ENCODE results near the gene SOCS1. TPM values are rescaled to one million over a fixed set of nuclear protein-coding genes. Genes with fewer than 3 reads are reported as not detected.

Gene SOCS1
- total and polyA plus RNA-seq, 12 donors: 0.60 to 12.2 (median 2.5) TPM

- H3K27ac ChIP-seq: peak overlapping the region in 1 of 10 donors; percentile 5
- WGBS, 2 donors: 86 to 88% methylated on average over 9 of the region's 9 CpGs
Observed at GRCh38 chr16:11208916-11209665, 46.9 kb downstream of the SOCS1 start.

GRCh38 chr16:11207646-11208045 is 48.4 kb downstream of the SOCS1 start:
- no peak for ATAC-seq
- Histone ChIP-seq H3K4me1 (peaks cover 0 to 56% (median 0%) of the 10 kb centered on the region in 9 donors), H3K36me3 (no peaks in the 10 kb centered on the region), H3K9me3 (peaks cover 0 to 9% (median 0%) of the 10 kb centered on the region in 11 donors), H3K4me3 (no peak overlapping the region), H3K27me3 (peaks cover 0 to 7% (median 3%) of the 10 kb centered on the region in 7 donors), H3K27ac (no peak overlapping the region)
- no peak for TF ChIP-seq CTCF (IDR thresholded peaks at IDR 0.05)
- intact Hi-C loops (cut with DNase I): no loop called here
- DNase-seq: no peak
- 89 to 96% methylated on average over 3 of the region's 3 CpGs for WGBS, 2 donors

More at GRCh38 chr16:11208916-11209665, 46.9 kb downstream of the SOCS1 start:
- H3K9me3 ChIP-seq: peaks cover 0 to 9% (median 0%) of the 10 kb centered on the region in 11 donors
- no peaks in the 10 kb centered on the region for H3K36me3 ChIP-seq
- ATAC-seq: no peak
- intact Hi-C loops (cut with DNase I): no loop called here
- peaks cover 0 to 7% (median 5%) of the 10 kb centered on the region in 7 donors for H3K27me3 ChIP-seq
- TF ChIP-seq CTCF (IDR thresholded peaks at IDR 0.05): no peak
- H3K4me1 ChIP-seq: peaks cover 0 to 56% (median 0%) of the 10 kb centered on the region in 9 donors
- H3K4me3 ChIP-seq: no peak overlapping the region
- no peak for DNase-seq

- DNase-seq (no peak), ATAC-seq (peak; percentile 34 to 68 (median 56))
- 49 to 59% methylated on average over 13 of the region's 13 CpGs for WGBS, 2 donors
- Histone ChIP-seq H3K4me1 (peaks cover 0 to 62% (median 0%) of the 10 kb centered on the region in 9 donors), H3K4me3 (no peak overlapping the region), H3K27ac (peak overlapping the region in 1 of 10 donors; percentile 71), H3K9me3 (peaks cover 0 to 9% (median 0%) of the 10 kb centered on the region in 11 donors), H3K36me3 (no peaks in the 10 kb centered on the region), H3K27me3 (peaks cover 0 to 2% (median 0%) of the 10 kb centered on the region in 7 donors)
- no peak for TF ChIP-seq CTCF (IDR thresholded peaks at IDR 0.05)
- intact Hi-C loops (cut with DNase I): no loop called here
Observed at GRCh38 chr16:11205754-11206581, 50.0 kb downstream of the SOCS1 start.

GRCh38 chr16:11205065-11205699 is 50.8 kb downstream of the SOCS1 start:
- Histone ChIP-seq H3K4me3 (no peak overlapping the region), H3K27me3 (no peaks in the 10 kb centered on the region), H3K9me3 (peaks cover 0 to 9% (median 0%) of the 10 kb centered on the region in 11 donors), H3K36me3 (no peaks in the 10 kb centered on the region), H3K27ac (peak overlapping the region in 1 of 10 donors; percentile 71), H3K4me1 (peaks cover 0 to 66% (median 0%) of the 10 kb centered on the region in 9 donors)
- intact Hi-C loops (cut with DNase I): no loop called here
- 78 to 83% methylated on average over 19 of the region's 19 CpGs for WGBS, 2 donors
- no peak for DNase-seq
- ATAC-seq: peak in 2 of 8 donors; percentile 10 to 19
- TF ChIP-seq CTCF (IDR thresholded peaks at IDR 0.05): no peak

Data from heart right ventricle (tissue), 16 donors.